DND-41 (cell line): ENCODE results near the gene GABBR2.

ENCODE experiments used
- ATAC-seq: fragments of 200-7000 bp; cut with Tn5 transposase; 3 replicates; pipeline ENCODE4 v1.9.1; 2021; ENCODE audit warnings: low read depth; ENCODE audit not compliant: insufficient read depth
- DNase-seq: peaks from one replicate; pipeline ENCODE4 v3.0.0-alpha.2; 2020
- H2AFZ ChIP-seq: 2 replicates; pipeline ENCODE4 v1.6.0; 2012; ENCODE audit warnings: low read depth, low read length
- H3K27ac ChIP-seq: 2 replicates; pipeline ENCODE4 v1.5.1; 2012; ENCODE audit warnings: low read length, inconsistent platforms
- H3K27me3 ChIP-seq: fragments of 200-600 bp; sonication (generic); 2 replicates; pipeline ENCODE4 v1.6.0; 2012; ENCODE audit warnings: low read length, mild to moderate bottlenecking, inconsistent platforms; ENCODE audit not compliant: insufficient read depth, poor library complexity
- H3K36me3 ChIP-seq: 2 replicates; pipeline ENCODE4 v1.5.1; 2012; ENCODE audit warnings: low read length, inconsistent platforms; ENCODE audit not compliant: insufficient read depth
- H3K4me1 ChIP-seq: 2 replicates; pipeline ENCODE4 v1.5.1; 2012; ENCODE audit warnings: mild to moderate bottlenecking, low read length; ENCODE audit not compliant: insufficient read depth
- H3K4me2 ChIP-seq: 2 replicates; pipeline ENCODE4 v1.6.0; 2012; ENCODE audit warnings: mild to moderate bottlenecking, moderate library complexity, low read length, inconsistent platforms; ENCODE audit not compliant: insufficient read depth
- H3K4me3 ChIP-seq, 2 experiments: fragments of 200-600 bp in 1 of 2; shearing (Covaris generic) in 1 of 2; 2 replicates each; pipeline ENCODE4 v1.5.1; 2012 to 2016; ENCODE audit warnings: inconsistent platforms in 2 of 2, low read length in 2 of 2, mild to moderate bottlenecking in 2 of 2, low read depth in 1 of 2, moderate library complexity in 1 of 2
- H3K79me2 ChIP-seq: 2 replicates; pipeline ENCODE4 v1.6.0; 2012; ENCODE audit warnings: low read length, inconsistent platforms; ENCODE audit not compliant: insufficient read depth
- H3K9ac ChIP-seq: 2 replicates; pipeline ENCODE4 v1.6.0; 2012; ENCODE audit warnings: low read depth, mild to moderate bottlenecking, inconsistent platforms, low read length, moderate library complexity
- H3K9me3 ChIP-seq: 2 replicates; pipeline ENCODE4 v1.5.1; 2012; ENCODE audit warnings: low read length, moderate library complexity, mild to moderate bottlenecking, inconsistent platforms; ENCODE audit not compliant: insufficient read depth, severe bottlenecking
- H4K20me1 ChIP-seq: 2 replicates; pipeline ENCODE4 v1.6.0; 2012; ENCODE audit warnings: low read length; ENCODE audit not compliant: insufficient read depth
- EZH2 ChIP-seq: IDR thresholded peaks from 3 replicates; pipeline ENCODE4 v1.6.1; 2012; ENCODE audit warnings: borderline replicate concordance, low read depth, mild to moderate bottlenecking, moderate library complexity, low read length, inconsistent platforms; ENCODE audit not compliant: severe bottlenecking
- TF ChIP-seq, protein P1 (sequence below): IDR thresholded peaks from 2 replicates; pipeline ENCODE4 v1.5.1; 2012; ENCODE audit warnings: borderline replicate concordance, low read length, moderate library complexity, mild to moderate bottlenecking; ENCODE audit not compliant: poor library complexity, severe bottlenecking; ENCODE audit errors: extremely low read depth

GABBR2 gene

DNA sequence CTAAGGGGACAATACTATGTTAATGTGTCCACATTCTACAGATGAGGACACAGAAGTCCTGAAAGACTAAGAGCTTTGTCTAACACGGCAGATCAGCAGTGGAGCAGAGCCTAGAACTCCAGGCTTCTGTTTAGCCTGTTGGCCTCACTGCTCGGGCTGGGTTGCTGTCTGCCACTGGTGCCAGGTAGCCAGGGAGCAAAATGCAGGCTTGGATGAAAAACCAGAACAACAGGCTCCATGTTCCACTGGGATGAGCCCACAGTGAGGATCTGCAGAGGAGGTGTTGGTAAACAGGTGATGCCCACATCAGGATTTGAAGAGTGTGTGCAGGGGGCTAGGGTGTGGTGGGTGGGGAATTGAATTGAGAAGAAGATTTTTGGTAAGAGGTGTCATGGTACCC lies 339.3 kb downstream of the GABBR2 start:
- H4K20me1 ChIP-seq, result no peaks in the 10 kb centered on the region
- H2AFZ ChIP-seq, result no peak overlapping the region
- H3K36me3 ChIP-seq, result no peaks in the 10 kb centered on the region
- H3K4me1 ChIP-seq, result no peaks in the 10 kb centered on the region
- no peak overlapping the region for H3K9ac ChIP-seq
- peaks cover 2% of the 10 kb centered on the region for H3K27me3 ChIP-seq
- H3K79me2 ChIP-seq, result no peaks in the 10 kb centered on the region
- ATAC-seq, result no peak
- H3K4me3 ChIP-seq, result no peak overlapping the region
- TF ChIP-seq, protein P1, sequence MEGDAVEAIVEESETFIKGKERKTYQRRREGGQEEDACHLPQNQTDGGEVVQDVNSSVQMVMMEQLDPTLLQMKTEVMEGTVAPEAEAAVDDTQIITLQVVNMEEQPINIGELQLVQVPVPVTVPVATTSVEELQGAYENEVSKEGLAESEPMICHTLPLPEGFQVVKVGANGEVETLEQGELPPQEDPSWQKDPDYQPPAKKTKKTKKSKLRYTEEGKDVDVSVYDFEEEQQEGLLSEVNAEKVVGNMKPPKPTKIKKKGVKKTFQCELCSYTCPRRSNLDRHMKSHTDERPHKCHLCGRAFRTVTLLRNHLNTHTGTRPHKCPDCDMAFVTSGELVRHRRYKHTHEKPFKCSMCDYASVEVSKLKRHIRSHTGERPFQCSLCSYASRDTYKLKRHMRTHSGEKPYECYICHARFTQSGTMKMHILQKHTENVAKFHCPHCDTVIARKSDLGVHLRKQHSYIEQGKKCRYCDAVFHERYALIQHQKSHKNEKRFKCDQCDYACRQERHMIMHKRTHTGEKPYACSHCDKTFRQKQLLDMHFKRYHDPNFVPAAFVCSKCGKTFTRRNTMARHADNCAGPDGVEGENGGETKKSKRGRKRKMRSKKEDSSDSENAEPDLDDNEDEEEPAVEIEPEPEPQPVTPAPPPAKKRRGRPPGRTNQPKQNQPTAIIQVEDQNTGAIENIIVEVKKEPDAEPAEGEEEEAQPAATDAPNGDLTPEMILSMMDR, result no peak
- TF ChIP-seq EZH2, result no peak
- no peak for DNase-seq
- peaks cover 9% of the 10 kb centered on the region for H3K9me3 ChIP-seq
- no peak overlapping the region for H3K27ac ChIP-seq
- H3K4me2 ChIP-seq, result no peak overlapping the region

DNA sequence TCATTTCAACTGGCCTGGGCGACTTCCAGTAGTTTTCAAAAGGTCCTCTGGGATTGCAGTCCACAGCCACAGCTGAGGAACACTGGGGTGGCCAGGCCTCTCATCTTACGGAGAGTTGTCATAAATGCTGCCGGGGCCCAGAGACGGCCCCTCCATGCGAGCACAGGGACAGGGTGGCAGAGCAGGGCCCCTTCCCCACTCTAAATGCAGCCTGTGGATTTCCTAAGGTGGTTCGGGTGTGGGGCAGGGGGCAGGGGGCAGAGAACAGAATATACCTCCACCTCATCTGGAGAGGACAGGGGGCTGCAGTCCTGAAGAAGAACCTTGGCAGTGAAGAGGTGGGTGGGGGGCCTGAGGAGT lies 339.7 kb downstream of the GABBR2 start:
- no peak overlapping the region for H2AFZ ChIP-seq
- H3K27ac ChIP-seq, result no peak overlapping the region
- ATAC-seq, result no peak
- TF ChIP-seq, protein P1, result no peak
- TF ChIP-seq EZH2, result no peak
- no peaks in the 10 kb centered on the region for H3K79me2 ChIP-seq
- peaks cover 9% of the 10 kb centered on the region for H3K9me3 ChIP-seq
- no peaks in the 10 kb centered on the region for H3K36me3 ChIP-seq
- no peak for DNase-seq
- no peaks in the 10 kb centered on the region for H4K20me1 ChIP-seq
- peaks cover 2% of the 10 kb centered on the region for H3K27me3 ChIP-seq
- H3K9ac ChIP-seq, result no peak overlapping the region
- H3K4me2 ChIP-seq, result no peak overlapping the region
- no peaks in the 10 kb centered on the region for H3K4me1 ChIP-seq
- no peak overlapping the region for H3K4me3 ChIP-seq

DNA sequence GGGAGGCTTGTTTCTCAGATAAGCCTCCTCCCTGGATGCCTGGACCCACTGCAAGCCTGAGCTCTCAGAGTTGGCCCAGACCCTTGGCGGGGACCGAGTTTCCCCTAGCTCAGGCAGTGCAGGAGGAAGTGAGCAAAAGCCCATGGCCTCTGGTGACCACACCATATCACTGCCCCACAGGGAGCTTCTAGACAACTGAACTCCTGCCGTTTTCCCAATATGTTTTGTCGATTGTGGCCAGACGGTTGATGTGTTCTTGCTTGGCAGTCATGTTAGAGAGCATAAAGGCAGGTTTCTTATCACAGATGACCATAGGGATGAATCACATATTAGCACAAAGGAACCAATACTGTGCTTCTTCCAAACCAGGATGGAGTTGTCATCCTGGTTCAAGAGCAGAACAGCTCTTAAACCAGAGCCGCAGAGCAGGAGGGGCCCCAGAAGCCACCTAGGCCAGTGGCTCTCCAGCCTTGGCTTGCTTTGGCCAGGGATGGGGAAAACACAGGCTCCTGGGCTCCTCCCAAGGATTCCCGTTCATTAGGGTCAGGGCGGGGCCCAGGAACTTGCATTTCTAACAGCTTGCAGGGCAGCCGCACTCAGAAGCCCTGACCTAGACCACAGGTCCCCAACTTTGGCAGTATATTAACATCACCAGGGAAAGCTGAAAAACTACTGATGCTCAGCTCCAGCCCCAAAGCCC lies 340.2 kb downstream of the GABBR2 start:
- Histone ChIP-seq H3K4me1 (no peaks in the 10 kb centered on the region), H3K9me3 (peaks cover 9% of the 10 kb centered on the region), H3K27ac (no peak overlapping the region), H4K20me1 (no peaks in the 10 kb centered on the region), H3K79me2 (no peaks in the 10 kb centered on the region), H2AFZ (no peak overlapping the region), H3K36me3 (no peaks in the 10 kb centered on the region), H3K27me3 (peaks cover 2% of the 10 kb centered on the region), H3K4me3 (no peak overlapping the region), H3K9ac (no peak overlapping the region), H3K4me2 (no peak overlapping the region)
- DNase-seq (no peak), ATAC-seq (no peak)
- no peak for TF ChIP-seq EZH2
- TF ChIP-seq, protein P1, result no peak
